HepG2 (cell line): ENCODE data around the gene LRRC27. TPM values are rescaled to one million over a fixed set of nuclear protein-coding genes. Genes with fewer than 3 reads are reported as not detected.

Experiments
- AKAP8 ChIP-seq: sonication (generic); formaldehyde crosslinking; IDR thresholded peaks from 2 replicates; pipeline ENCODE4 v1.5.1; 2020; ENCODE audit warnings: mild to moderate bottlenecking, missing genetic modification reagents
- GZF1 ChIP-seq: sonication (generic); formaldehyde crosslinking; IDR thresholded peaks from 2 replicates; pipeline ENCODE4 v1.5.1; 2020; ENCODE audit warnings: mild to moderate bottlenecking, missing genetic modification reagents
- HHEX ChIP-seq: IDR thresholded peaks from 2 replicates; pipeline ENCODE4 v1.6.1; 2016; ENCODE audit warnings: control low read depth
- HNRNPK ChIP-seq: fragments of 200-400 bp; formaldehyde crosslinking; IDR thresholded peaks from 2 replicates; pipeline ENCODE4 v1.6.1; 2018; ENCODE audit warnings: low read length, low read depth, moderate library complexity, mild to moderate bottlenecking; ENCODE audit not compliant: poor library complexity, severe bottlenecking
- SCMH1 ChIP-seq: sonication (generic); formaldehyde crosslinking; IDR thresholded peaks from 2 replicates; pipeline ENCODE4 v1.9.0; 2021; ENCODE audit warnings: missing genetic modification reagents, mild to moderate bottlenecking, borderline replicate concordance
- TEAD2 ChIP-seq: sonication (generic); formaldehyde crosslinking; IDR thresholded peaks from 2 replicates; pipeline ENCODE4 v1.9.0; 2021; ENCODE audit warnings: missing genetic modification reagents
- TP53 ChIP-seq: sonication (generic); formaldehyde crosslinking; conservative IDR thresholded peaks from 2 replicates; pipeline ENCODE4 v1.4.0; 2020; ENCODE audit warnings: missing genetic modification reagents
- ZKSCAN5 ChIP-seq: sonication (generic); formaldehyde crosslinking; IDR thresholded peaks from 2 replicates; pipeline ENCODE4 v1.5.1; 2020; ENCODE audit warnings: mild to moderate bottlenecking, missing genetic modification reagents
- ZNF160 ChIP-seq: sonication (generic); formaldehyde crosslinking; IDR thresholded peaks from 2 replicates; pipeline ENCODE4 v1.8.0; 2022; ENCODE audit warnings: mild to moderate bottlenecking, inconsistent platforms, missing genetic modification reagents
- ZNF788 ChIP-seq: sonication (generic); formaldehyde crosslinking; IDR thresholded peaks from 2 replicates; pipeline ENCODE4 v1.5.0; 2020; ENCODE audit warnings: mild to moderate bottlenecking, missing genetic modification reagents, borderline replicate concordance
- polyA plus RNA-seq, 8 experiments: library from polyadenylated mRNA; depleted of rRNA in 3 of 8; stranded (reverse) in 7 of 8; unstranded in 1 of 8; fragments of >200 nt; fragmentation: Illumina TruSeq in 4 of 8; extraction: Trizol in 4 of 8; gene quantifications; 2 replicates each; pipeline versions ENCODE4 v1.2.1 to v1.2.3, GENCODE V29; 2011 to 2016; ENCODE audit warnings: low read depth in 4 of 8, missing spikeins in 1 of 8, mixed read lengths in 1 of 8; ENCODE audit not compliant: insufficient read depth in 1 of 8
- total RNA-seq, 5 experiments: library from RNA; depleted of rRNA; stranded (reverse); fragments of >200 nt; fragmentation: Illumina TruSeq; extraction: Trizol; gene quantifications; 2 replicates each; pipeline ENCODE4 v1.2.3, GENCODE V29; 2016; ENCODE audit warnings: low read depth in 1 of 5
- TF ChIP-seq, protein P1 (sequence below): sonication (generic); formaldehyde crosslinking; IDR thresholded peaks from 2 replicates; pipeline ENCODE4 v1.4.0; 2020; ENCODE audit warnings: missing genetic modification reagents, borderline replicate concordance
- TF ChIP-seq, protein P2 (sequence below): sonication (generic); formaldehyde crosslinking; IDR thresholded peaks from 2 replicates; pipeline ENCODE4 v1.8.0; 2022; ENCODE audit warnings: low read depth, missing genetic modification reagents
- TF ChIP-seq, protein P3 (sequence below): sonication (generic); formaldehyde crosslinking; IDR thresholded peaks from 2 replicates; pipeline ENCODE4 v1.4.0; 2020; ENCODE audit warnings: missing genetic modification reagents, mild to moderate bottlenecking, borderline replicate concordance
- TF ChIP-seq, protein P4 (sequence below): sonication (generic); formaldehyde crosslinking; IDR thresholded peaks from 2 replicates; pipeline ENCODE4 v1.8.1; 2023; ENCODE audit warnings: mild to moderate bottlenecking, inconsistent platforms, moderate library complexity, missing genetic modification reagents, borderline replicate concordance
- TF ChIP-seq, protein P5 (sequence below): sonication (generic); formaldehyde crosslinking; IDR thresholded peaks from 2 replicates; pipeline ENCODE4 v1.5.0; 2020; ENCODE audit warnings: mild to moderate bottlenecking, missing genetic modification reagents, moderate library complexity
- TF ChIP-seq, protein P6 (sequence below): IDR thresholded peaks from 2 replicates; pipeline ENCODE4 v1.6.1; 2016; ENCODE audit warnings: mild to moderate bottlenecking

The LRRC27 gene
- total and polyA plus RNA-seq, 2 of the 13 experiments (the other 11 are each of a cell fraction or from before 2014, with no cell fraction given) = 4.2 to 4.6 TPM

DNA sequence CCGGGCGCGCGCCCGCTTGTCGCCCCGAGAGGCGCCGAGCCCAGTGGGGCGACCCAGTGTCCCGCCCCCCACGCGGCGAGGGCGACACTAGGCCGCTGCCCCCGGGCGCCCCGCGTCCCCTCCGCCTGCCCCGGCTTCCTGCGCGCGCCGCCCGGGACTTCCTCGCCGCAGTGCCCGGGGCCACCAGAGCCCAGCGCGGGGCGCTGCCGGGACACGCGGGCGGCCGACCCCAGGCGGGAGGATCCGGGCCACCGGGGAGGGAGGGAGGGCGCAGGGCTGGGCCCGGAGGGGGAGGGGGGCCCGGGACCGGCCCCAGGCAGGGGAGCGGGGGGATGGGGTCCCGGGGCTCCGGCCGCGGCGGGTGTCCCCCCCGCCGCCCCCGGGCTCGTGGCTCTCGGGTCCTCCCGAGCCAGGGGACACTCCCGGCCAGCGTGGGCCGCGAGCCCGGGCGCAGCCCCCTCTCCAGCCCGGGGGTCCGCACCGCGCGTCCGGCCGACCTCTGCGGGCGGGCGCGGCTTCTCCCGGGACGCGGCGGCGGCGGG, 64.6 kb downstream of the LRRC27 start (continued):
- TF ChIP-seq, protein P1, sequence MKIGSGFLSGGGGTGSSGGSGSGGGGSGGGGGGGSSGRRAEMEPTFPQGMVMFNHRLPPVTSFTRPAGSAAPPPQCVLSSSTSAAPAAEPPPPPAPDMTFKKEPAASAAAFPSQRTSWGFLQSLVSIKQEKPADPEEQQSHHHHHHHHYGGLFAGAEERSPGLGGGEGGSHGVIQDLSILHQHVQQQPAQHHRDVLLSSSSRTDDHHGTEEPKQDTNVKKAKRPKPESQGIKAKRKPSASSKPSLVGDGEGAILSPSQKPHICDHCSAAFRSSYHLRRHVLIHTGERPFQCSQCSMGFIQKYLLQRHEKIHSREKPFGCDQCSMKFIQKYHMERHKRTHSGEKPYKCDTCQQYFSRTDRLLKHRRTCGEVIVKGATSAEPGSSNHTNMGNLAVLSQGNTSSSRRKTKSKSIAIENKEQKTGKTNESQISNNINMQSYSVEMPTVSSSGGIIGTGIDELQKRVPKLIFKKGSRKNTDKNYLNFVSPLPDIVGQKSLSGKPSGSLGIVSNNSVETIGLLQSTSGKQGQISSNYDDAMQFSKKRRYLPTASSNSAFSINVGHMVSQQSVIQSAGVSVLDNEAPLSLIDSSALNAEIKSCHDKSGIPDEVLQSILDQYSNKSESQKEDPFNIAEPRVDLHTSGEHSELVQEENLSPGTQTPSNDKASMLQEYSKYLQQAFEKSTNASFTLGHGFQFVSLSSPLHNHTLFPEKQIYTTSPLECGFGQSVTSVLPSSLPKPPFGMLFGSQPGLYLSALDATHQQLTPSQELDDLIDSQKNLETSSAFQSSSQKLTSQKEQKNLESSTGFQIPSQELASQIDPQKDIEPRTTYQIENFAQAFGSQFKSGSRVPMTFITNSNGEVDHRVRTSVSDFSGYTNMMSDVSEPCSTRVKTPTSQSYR (CRISPR knock-in tag) = 0 out of 2 replicates have a peak, but pooled peaks have one; percentile 8
- TF ChIP-seq ZKSCAN5 (CRISPR knock-in tag) (no peak), ZNF788 (no peak), HNRNPK (peak; percentile 4), HHEX (no peak), TEAD2 (no peak), AKAP8 (no peak), GZF1 (CRISPR knock-in tag) (no peak), ZNF160 (CRISPR knock-in tag) (no peak), TP53 (no peak), SCMH1 (CRISPR knock-in tag) (no peak)
- TF ChIP-seq, protein P2, sequence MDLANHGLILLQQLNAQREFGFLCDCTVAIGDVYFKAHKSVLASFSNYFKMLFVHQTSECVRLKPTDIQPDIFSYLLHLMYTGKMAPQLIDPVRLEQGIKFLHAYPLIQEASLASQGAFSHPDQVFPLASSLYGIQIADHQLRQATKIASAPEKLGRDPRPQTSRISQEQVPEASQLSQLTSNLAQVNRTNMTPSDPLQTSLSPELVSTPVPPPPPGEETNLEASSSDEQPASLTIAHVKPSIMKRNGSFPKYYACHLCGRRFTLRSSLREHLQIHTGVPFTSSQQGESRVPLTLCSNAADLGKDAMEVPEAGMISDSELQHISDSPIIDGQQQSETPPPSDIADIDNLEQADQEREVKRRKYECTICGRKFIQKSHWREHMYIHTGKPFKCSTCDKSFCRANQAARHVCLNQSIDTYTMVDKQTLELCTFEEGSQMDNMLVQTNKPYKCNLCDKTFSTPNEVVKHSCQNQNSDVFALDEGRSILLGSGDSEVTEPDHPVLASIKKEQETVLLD = peak; percentile 60
- TF ChIP-seq, protein P3, sequence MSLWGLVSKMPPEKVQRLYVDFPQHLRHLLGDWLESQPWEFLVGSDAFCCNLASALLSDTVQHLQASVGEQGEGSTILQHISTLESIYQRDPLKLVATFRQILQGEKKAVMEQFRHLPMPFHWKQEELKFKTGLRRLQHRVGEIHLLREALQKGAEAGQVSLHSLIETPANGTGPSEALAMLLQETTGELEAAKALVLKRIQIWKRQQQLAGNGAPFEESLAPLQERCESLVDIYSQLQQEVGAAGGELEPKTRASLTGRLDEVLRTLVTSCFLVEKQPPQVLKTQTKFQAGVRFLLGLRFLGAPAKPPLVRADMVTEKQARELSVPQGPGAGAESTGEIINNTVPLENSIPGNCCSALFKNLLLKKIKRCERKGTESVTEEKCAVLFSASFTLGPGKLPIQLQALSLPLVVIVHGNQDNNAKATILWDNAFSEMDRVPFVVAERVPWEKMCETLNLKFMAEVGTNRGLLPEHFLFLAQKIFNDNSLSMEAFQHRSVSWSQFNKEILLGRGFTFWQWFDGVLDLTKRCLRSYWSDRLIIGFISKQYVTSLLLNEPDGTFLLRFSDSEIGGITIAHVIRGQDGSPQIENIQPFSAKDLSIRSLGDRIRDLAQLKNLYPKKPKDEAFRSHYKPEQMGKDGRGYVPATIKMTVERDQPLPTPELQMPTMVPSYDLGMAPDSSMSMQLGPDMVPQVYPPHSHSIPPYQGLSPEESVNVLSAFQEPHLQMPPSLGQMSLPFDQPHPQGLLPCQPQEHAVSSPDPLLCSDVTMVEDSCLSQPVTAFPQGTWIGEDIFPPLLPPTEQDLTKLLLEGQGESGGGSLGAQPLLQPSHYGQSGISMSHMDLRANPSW (CRISPR knock-in tag) = no peak
- TF ChIP-seq, protein P4, sequence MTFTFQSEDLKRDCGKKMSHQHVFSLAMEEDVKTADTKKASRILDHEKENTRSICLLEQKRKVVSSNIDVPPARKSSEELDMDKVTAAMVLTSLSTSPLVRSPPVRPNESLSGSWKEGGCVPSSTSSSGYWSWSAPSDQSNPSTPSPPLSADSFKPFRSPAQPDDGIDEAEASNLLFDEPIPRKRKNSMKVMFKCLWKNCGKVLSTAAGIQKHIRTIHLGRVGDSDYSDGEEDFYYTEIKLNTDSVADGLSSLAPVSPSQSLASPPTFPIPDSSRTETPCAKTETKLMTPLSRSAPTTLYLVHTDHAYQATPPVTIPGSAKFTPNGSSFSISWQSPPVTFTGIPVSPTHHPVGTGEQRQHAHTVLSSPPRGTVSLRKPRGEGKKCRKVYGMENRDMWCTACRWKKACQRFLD = no peak
- TF ChIP-seq, protein P5, sequence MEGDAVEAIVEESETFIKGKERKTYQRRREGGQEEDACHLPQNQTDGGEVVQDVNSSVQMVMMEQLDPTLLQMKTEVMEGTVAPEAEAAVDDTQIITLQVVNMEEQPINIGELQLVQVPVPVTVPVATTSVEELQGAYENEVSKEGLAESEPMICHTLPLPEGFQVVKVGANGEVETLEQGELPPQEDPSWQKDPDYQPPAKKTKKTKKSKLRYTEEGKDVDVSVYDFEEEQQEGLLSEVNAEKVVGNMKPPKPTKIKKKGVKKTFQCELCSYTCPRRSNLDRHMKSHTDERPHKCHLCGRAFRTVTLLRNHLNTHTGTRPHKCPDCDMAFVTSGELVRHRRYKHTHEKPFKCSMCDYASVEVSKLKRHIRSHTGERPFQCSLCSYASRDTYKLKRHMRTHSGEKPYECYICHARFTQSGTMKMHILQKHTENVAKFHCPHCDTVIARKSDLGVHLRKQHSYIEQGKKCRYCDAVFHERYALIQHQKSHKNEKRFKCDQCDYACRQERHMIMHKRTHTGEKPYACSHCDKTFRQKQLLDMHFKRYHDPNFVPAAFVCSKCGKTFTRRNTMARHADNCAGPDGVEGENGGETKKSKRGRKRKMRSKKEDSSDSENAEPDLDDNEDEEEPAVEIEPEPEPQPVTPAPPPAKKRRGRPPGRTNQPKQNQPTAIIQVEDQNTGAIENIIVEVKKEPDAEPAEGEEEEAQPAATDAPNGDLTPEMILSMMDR (CRISPR knock-in tag) = peak; percentile 39; the same call in 1 of the 2 replicates
- TF ChIP-seq, protein P6, sequence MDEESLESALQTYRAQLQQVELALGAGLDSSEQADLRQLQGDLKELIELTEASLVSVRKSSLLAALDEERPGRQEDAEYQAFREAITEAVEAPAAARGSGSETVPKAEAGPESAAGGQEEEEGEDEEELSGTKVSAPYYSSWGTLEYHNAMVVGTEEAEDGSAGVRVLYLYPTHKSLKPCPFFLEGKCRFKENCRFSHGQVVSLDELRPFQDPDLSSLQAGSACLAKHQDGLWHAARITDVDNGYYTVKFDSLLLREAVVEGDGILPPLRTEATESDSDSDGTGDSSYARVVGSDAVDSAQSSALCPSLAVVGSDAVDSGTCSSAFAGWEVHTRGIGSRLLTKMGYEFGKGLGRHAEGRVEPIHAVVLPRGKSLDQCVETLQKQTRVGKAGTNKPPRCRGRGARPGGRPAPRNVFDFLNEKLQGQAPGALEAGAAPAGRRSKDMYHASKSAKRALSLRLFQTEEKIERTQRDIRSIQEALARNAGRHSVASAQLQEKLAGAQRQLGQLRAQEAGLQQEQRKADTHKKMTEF (CRISPR knock-in tag) = no peak
